GM06990 (cell line): ENCODE data around the gene TTBK1.

ENCODE experiments used
- DNase-seq: peaks from one replicate; pipeline ENCODE4 v3.0.0-alpha.2; 2011; ENCODE audit not compliant: insufficient read length; ENCODE audit errors: extremely low read depth
- H3K27me3 ChIP-seq: replicated peaks from 2 replicates; pipeline ENCODE4 v1.6.0; 2011; ENCODE audit warnings: low read length; ENCODE audit not compliant: control insufficient read depth, insufficient read depth
- H3K36me3 ChIP-seq: 2 replicates; pipeline ENCODE4 v1.5.1; 2011; ENCODE audit warnings: low read length; ENCODE audit not compliant: control insufficient read depth, insufficient read depth
- H3K4me3 ChIP-seq: replicated peaks from 2 replicates; pipeline ENCODE4 v1.5.1; 2011; ENCODE audit warnings: low read depth, mild to moderate bottlenecking, control low read depth, low read length
- TF ChIP-seq, protein P1 (sequence below): IDR thresholded peaks from 2 replicates; pipeline ENCODE4 v1.5.1; 2011; ENCODE audit warnings: low read length, control low read depth, mild to moderate bottlenecking, inconsistent platforms; ENCODE audit not compliant: insufficient read depth, poor library complexity, severe bottlenecking

The TTBK1 gene

DNA sequence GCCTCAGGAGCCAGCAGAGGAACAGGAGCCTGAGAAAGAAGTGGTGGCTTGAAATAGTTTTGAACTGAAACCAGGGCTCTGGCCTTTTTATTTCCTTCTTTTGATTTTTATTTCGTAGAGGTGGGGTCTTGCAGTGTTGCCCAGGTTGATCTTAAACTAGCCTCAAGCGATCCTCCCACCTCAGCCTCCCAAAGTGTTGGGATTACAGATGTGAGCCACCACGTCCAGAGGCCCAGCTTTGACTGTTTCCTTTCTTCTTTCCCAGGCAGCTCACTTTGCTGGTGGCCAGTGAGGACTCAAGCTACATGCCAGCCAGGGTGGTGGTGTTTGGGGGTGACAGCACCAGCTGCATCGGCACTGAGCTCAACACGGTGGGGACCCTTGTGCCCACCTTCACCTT is 40.8 kb upstream of the TTBK1 start:
- no peak for DNase-seq
- Histone ChIP-seq H3K36me3 (peaks cover 33% of the 10 kb centered on the region), H3K4me3 (no peak overlapping the region), H3K27me3 (no peaks in the 10 kb centered on the region)
- TF ChIP-seq, protein P1, sequence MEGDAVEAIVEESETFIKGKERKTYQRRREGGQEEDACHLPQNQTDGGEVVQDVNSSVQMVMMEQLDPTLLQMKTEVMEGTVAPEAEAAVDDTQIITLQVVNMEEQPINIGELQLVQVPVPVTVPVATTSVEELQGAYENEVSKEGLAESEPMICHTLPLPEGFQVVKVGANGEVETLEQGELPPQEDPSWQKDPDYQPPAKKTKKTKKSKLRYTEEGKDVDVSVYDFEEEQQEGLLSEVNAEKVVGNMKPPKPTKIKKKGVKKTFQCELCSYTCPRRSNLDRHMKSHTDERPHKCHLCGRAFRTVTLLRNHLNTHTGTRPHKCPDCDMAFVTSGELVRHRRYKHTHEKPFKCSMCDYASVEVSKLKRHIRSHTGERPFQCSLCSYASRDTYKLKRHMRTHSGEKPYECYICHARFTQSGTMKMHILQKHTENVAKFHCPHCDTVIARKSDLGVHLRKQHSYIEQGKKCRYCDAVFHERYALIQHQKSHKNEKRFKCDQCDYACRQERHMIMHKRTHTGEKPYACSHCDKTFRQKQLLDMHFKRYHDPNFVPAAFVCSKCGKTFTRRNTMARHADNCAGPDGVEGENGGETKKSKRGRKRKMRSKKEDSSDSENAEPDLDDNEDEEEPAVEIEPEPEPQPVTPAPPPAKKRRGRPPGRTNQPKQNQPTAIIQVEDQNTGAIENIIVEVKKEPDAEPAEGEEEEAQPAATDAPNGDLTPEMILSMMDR = no peak

DNA sequence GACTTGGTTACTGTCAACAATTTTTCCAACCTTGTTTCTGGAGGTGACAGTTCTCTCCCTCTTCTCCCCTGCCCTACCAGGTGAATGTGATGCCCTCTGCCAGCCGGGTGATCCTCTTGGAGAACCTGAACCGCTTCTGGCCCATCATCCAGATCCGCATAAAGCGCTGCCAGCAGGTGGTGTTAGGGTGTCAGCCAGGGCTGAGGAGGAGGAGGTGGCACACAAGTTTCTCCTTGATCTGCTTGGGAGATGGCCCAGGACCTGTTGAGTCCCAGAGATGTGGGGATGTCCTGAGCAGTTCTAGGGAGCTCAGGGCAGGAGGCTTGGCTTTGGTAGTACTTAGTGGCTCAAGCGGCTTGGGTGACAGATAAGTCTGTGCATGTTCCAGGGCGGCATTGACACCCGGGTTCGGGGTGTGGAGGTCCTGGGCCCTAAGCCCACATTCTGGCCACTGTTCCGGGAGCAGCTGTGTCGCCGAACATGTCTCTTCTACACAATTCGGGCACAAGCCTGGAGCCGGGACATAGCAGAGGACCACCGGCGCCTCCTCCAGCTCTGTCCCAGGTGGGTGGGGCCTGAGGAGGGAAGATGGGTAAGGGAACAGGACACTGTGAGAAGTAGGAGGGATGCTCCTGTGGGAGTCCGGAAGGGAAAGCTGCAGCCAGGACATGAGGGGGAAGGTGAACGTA is 40.1 kb upstream of the TTBK1 start:
- Histone ChIP-seq H3K27me3 (no peaks in the 10 kb centered on the region), H3K4me3 (no peak overlapping the region), H3K36me3 (peaks cover 33% of the 10 kb centered on the region)
- DNase-seq = no peak
- TF ChIP-seq, protein P1 = no peak

DNA sequence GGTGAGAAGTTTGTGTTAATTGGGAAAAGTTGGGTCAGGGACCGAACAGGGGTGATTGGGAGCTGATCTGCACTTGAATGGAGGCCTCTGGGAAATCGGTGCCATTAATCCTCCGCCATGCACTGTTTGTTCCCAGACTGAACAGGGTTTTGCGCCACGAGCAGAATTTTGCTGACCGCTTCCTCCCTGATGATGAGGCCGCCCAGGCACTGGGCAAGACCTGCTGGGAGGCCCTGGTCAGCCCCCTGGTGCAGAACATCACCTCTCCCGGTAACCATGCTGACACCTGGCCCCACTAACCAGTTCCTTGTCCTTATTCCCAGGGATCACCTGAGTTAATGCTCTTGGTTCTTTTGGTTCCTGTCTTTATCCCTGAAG is 39.6 kb upstream of the TTBK1 start:
- no peaks in the 10 kb centered on the region for H3K27me3 ChIP-seq
- H3K4me3 ChIP-seq = no peak overlapping the region
- H3K36me3 ChIP-seq = peaks cover 30% of the 10 kb centered on the region
- TF ChIP-seq, protein P1 = no peak
- no peak for DNase-seq

DNA sequence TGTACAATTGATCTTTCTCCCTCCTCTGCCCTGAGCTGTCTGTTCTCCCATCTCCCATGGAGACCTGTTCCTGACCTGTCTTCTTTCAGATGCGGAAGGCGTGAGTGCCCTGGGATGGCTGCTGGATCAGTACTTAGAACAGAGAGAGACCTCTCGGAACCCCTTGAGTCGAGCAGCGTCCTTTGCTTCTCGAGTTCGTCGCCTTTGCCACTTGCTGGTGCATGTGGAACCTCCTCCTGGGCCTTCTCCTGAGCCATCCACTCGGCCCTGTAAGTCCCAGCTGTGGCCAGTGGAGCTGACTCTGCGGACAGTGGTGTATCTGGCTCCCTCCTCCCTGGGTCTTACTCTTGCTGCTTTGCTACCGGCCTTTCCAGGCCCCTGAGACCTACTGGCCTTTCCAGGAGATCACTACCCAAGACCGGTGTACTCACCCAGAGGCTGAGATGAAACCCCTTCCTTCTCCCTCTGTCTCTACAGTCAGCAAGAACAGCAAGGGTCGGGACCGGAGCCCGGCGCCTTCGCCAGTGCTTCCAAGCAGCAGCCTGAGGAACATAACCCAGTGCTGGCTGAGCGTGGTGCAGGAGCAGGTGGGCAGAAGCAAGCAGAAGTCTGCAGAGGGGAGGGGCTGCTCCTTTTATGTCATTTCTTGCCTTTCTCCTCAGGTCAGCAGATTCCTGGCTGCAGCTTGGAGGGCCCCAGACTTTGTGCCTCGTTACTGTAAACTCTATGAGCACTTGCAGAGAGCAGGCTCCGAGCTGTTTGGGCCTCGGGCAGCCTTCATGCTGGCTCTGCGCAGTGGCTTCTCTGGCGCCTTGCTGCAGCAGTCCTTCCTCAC is 38.8 kb upstream of the TTBK1 start:
- H3K27me3 ChIP-seq = no peaks in the 10 kb centered on the region
- no peak overlapping the region for H3K4me3 ChIP-seq
- TF ChIP-seq, protein P1 = no peak
- H3K36me3 ChIP-seq = peaks cover 29% of the 10 kb centered on the region
- no peak for DNase-seq

DNA sequence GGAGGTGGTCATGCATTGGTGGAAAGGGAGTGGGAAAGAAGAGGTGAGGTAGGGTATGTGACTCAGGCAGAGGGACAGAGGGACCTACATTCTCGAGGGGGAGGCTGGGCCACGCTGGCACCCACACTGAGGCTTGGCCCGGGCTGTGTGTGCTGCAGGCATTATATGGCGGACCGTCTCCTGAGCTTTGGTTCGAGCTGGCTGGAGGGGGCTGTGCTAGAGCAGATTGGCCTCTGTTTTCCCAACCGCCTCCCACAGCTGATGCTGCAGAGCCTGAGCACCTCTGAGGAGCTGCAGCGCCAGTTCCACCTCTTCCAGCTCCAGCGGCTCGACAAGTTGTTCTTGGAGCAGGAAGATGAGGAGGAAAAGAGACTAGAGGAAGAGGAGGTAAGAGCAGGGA is 37.4 kb upstream of the TTBK1 start:
- no peak for DNase-seq
- H3K36me3 ChIP-seq = peaks cover 21% of the 10 kb centered on the region
- no peak overlapping the region for H3K4me3 ChIP-seq
- TF ChIP-seq, protein P1 = no peak
- no peaks in the 10 kb centered on the region for H3K27me3 ChIP-seq
